Hematopoietic multipotent progenitor cell treated with erythropoietin and hydrocortisone succinate and interleukin-3 and kit ligand, for 17 days (in vitro differentiated cells): ENCODE results near the gene ST14.
"Not testable (repeated sequence)": the region's sequence is repeated elsewhere in the genome, so short reads cannot be mapped to it uniquely, and the experiment has no call there.

Experiments used
- DNase-seq: peaks from one replicate; pipeline ENCODE4 v3.0.0-alpha.2; 2015; ENCODE audit warnings: low spot score

ST14 gene

GRCh38 chr11:130237282-130238006 is 77.9 kb downstream of the ST14 start:
- DNase-seq = no peak

GRCh38 chr11:130241713-130242112 is 82.1 kb downstream of the ST14 start:
- DNase-seq = peak; percentile 24

- no peak for DNase-seq
These were observed 84.2 kb downstream of the ST14 start for GRCh38 chr11:130243816-130244215.

DNA sequence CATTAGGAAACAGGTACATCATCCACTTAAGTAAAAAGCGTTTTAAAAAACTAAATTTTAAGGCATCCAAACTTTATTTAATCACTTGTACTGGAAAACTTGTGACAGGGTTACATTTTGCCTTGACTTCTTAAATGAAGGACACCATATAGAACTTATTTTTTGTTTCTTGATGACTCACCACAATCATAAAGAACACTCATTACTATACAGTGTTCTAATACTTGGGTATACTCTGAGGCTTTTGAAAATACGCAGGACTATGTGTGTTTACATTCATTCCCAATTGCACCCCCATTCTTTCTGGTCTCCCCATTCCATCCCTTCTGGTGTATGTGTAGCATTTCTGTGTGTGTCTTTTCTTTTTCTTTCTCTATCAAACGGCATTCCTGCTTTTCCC is 85.3 kb downstream of the ST14 start:
- no peak for DNase-seq

- peak; percentile 61 for DNase-seq
These were observed 85.8 kb downstream of the ST14 start for GRCh38 chr11:130245375-130245774.

- no peak for DNase-seq
These were observed 86.7 kb downstream of the ST14 start for GRCh38 chr11:130246270-130246669.

GRCh38 chr11:130246738-130247137 is 87.2 kb downstream of the ST14 start:
- peak; percentile 46 for DNase-seq

GRCh38 chr11:130247319-130247718 is 87.7 kb downstream of the ST14 start:
- no peak for DNase-seq

DNA sequence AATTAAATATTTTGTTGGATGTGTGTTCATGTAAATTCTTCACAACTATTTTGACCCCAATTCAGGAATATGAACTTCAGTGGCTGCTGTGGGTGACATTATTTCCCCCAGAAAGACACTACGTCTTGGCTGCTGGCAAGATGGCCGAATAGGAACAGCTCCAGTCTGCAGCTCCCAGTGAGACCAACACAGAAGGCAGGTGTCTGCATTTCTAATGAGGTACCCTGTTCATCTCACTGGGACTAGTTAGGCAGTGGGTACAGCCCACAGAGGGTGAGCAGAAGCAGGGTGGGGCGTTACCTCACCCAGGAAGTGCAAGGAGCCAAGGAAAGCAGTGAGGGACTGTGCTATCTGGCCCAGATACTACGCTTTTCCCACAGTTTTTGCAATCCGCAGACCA is 89.8 kb downstream of the ST14 start:
- DNase-seq = no peak

GRCh38 chr11:130249929-130250328 is 90.3 kb downstream of the ST14 start:
- DNase-seq = not testable (repeated sequence)

- not testable (repeated sequence) for DNase-seq
These were observed 92.2 kb downstream of the ST14 start for GRCh38 chr11:130251763-130252162.
